ENCODE measurements around the gene ZSCAN5B. TPM values are rescaled to one million over a fixed set of nuclear protein-coding genes. Genes with fewer than 3 reads are reported as not detected.
A peak's percentile ranks its signal among the peaks of the same experiment; 100 is the strongest.
"Not testable (repeated sequence)": the region's sequence is repeated elsewhere in the genome, so short reads cannot be mapped to it uniquely, and the experiment has no call there.

The ZSCAN5B gene
- total RNA-seq, 6 experiments from 2014 or later: not detected

DNA sequence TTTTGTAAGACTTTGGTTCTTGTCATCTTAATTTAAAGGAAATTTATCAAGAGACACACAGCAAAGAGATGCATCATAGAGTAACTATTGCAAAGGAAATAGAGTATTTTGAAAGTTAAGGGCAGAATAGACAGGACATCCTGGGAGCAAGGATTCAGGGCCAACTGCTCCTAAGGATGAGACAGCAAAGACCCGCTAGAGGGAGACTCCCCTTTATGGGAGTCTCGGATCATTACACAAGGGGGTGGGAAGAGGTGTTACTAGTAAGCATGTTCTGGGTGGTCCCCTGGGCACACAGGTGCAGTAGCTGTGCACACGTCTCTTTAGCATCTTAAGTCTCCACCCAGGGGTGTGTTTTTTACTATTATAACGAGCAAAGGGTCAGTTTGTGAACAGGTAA lies 14.1 kb upstream of the ZSCAN5B start:
- 50% methylated on average over 4 of the region's 4 CpGs for WGBS (ENCODE audit: insufficient coverage, low coverage, low lambda C conversion rate, missing lambda C conversion rate)
- DNase-seq: no peak
- no peaks in the 10 kb centered on the region for H3K27me3 ChIP-seq
- no peaks in the 10 kb centered on the region for H3K36me3 ChIP-seq
- no peak overlapping the region for H3K4me3 ChIP-seq
- no peaks in the 10 kb centered on the region for H3K9me3 ChIP-seq
- TF ChIP-seq POLR2A (IDR thresholded peaks at IDR 0.05): no peak
- TF ChIP-seq, protein P1, sequence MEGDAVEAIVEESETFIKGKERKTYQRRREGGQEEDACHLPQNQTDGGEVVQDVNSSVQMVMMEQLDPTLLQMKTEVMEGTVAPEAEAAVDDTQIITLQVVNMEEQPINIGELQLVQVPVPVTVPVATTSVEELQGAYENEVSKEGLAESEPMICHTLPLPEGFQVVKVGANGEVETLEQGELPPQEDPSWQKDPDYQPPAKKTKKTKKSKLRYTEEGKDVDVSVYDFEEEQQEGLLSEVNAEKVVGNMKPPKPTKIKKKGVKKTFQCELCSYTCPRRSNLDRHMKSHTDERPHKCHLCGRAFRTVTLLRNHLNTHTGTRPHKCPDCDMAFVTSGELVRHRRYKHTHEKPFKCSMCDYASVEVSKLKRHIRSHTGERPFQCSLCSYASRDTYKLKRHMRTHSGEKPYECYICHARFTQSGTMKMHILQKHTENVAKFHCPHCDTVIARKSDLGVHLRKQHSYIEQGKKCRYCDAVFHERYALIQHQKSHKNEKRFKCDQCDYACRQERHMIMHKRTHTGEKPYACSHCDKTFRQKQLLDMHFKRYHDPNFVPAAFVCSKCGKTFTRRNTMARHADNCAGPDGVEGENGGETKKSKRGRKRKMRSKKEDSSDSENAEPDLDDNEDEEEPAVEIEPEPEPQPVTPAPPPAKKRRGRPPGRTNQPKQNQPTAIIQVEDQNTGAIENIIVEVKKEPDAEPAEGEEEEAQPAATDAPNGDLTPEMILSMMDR (IDR thresholded peaks at IDR 0.05): no peak
- ATAC-seq: no peak
- no peak overlapping the region for H3K27ac ChIP-seq
- intact Hi-C loops (cut with DNase I): no loop called here
- H3K4me1 ChIP-seq: no peaks in the 10 kb centered on the region

DNA sequence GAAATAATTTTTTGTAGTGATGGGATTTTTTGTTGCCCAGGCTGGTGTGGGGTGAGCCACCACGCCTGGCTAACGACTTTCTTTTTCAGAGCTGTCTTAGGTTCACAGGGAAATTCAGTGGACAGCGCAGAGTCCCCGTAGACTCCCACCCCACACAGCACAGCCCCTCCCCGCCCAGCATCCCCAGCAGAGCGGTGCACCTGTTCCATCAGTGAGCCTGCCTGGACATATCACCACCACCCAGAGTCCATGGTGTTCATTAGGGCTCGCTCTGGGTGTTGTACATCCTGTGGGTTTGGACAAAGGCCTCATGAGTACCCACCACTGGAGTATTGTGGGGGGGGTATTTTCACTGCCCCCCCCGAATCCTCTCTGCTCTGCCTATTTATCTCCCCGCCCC lies 12.5 kb upstream of the ZSCAN5B start:
- intact Hi-C loops (cut with DNase I); H3K4me3 ChIP-seq; H3K36me3 ChIP-seq; DNase-seq; H3K27me3 ChIP-seq; H3K9me3 ChIP-seq; H3K4me1 ChIP-seq; H3K27ac ChIP-seq: not testable (repeated sequence)
- WGBS (ENCODE audit: insufficient coverage, low coverage, low lambda C conversion rate, missing lambda C conversion rate): 79% methylated on average over 7 of the region's 9 CpGs
- ATAC-seq: peak in 1 of 4 donors; percentile 25

DNA sequence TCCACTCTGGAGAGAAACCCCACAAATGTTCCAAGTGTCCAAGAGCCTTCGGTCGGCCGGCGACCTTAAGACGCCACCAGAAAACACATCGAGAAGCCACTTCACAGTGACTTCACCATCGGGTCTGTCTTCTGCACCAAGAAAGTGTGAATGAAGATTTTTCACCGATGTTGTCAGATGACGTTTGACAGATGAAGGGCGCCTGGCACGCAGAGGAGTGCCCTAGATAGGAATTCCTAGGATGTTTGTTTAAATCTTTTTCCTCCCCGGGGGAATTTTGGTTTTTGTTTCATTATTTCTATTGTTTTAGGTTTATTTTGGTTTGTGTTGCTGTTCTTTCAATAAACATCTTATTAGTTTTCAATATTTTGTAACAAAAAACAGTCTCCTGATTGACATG lies 11.5 kb upstream of the ZSCAN5B start:
- no peaks in the 10 kb centered on the region for H3K4me1 ChIP-seq
- no peaks in the 10 kb centered on the region for H3K9me3 ChIP-seq
- ATAC-seq (no peak), DNase-seq (no peak)
- intact Hi-C loops (cut with DNase I): no loop called here
- no peaks in the 10 kb centered on the region for H3K36me3 ChIP-seq
- no peak for TF ChIP-seq POLR2A (IDR thresholded peaks at IDR 0.05)
- TF ChIP-seq, protein P1 (IDR thresholded peaks at IDR 0.05): no peak
- no peak overlapping the region for H3K4me3 ChIP-seq
- no peaks in the 10 kb centered on the region for H3K27me3 ChIP-seq
- H3K27ac ChIP-seq: no peak overlapping the region
- WGBS (ENCODE audit: insufficient coverage, low coverage, low lambda C conversion rate, missing lambda C conversion rate): 83% methylated on average over 8 of the region's 12 CpGs

DNA sequence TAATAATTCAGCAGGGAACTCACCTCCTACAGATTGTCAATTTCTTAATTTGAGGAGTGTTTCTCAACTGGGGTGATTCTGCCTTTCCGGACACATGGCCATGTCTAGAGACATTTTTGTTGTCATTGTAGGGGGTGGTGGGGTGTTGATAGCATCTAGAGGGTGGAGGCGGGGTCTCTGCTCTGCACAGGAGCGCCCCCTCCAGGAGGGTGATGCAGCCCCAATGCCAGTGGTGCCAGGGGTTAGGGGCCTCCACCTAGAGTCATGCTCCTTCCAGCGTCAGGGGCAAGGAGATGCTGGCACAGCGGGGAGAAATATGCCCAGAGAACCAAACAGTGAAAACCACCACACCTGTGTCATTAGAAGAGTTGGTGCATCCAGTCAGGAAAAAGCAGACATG lies 10.0 kb upstream of the ZSCAN5B start:
- DNase-seq; intact Hi-C loops (cut with DNase I); H3K4me1 ChIP-seq; H3K4me3 ChIP-seq; H3K27ac ChIP-seq; H3K27me3 ChIP-seq; H3K9me3 ChIP-seq; H3K36me3 ChIP-seq: not testable (repeated sequence)
- peak in 1 of 4 donors; percentile 24 for ATAC-seq
- WGBS (ENCODE audit: insufficient coverage, low coverage, low lambda C conversion rate, missing lambda C conversion rate): 44% methylated on average over 1 of the region's 5 CpGs

DNA sequence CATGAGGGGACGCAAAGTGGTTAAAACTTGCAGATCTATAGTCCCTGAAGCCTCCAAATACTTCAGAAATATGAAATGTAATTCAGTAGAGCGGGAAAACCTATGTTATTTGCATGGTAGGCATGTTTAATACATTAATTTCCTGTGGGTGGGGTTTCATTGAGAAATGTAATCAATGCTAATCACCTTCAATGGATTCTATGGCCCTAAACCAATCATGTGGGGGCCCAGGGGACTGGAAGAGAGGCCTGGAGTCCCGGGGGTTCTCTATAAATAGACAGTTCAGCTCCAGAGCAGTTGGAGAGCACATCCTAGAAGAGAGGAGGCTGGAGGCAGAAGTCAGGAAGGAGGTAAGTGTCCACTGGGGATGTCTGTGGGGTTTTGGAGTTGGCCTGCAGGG lies 4.4 kb upstream of the ZSCAN5B start, which contains the start of gene ZSCAN5C:
Gene ZSCAN5C (plus strand): TSS at position 301 of the 400 bp plus-strand sequence. CDS start 3,641 bp downstream, outside the sequence.
- no peak within 1 kb of the TSS for H3K4me3 ChIP-seq
- TF ChIP-seq POLR2A (IDR thresholded peaks at IDR 0.05): no peak
- TF ChIP-seq, protein P1 (IDR thresholded peaks at IDR 0.05): no peak
- H3K4me1 ChIP-seq: peaks cover 0 to 13% (median 0%) of the 10 kb centered on the region in 4 donors
- no peak for ATAC-seq
- no peaks in the 10 kb centered on the region for H3K27me3 ChIP-seq
- intact Hi-C loops (cut with DNase I): no loop called here
- WGBS (ENCODE audit: insufficient coverage, low coverage, low lambda C conversion rate, missing lambda C conversion rate): 75% methylated on average over 3 of the region's 3 CpGs
- no peak within 1 kb of the TSS for H3K27ac ChIP-seq
- no peaks in the 10 kb centered on the region for H3K36me3 ChIP-seq
- no peaks in the 10 kb centered on the region for H3K9me3 ChIP-seq
- no peak for DNase-seq

DNA sequence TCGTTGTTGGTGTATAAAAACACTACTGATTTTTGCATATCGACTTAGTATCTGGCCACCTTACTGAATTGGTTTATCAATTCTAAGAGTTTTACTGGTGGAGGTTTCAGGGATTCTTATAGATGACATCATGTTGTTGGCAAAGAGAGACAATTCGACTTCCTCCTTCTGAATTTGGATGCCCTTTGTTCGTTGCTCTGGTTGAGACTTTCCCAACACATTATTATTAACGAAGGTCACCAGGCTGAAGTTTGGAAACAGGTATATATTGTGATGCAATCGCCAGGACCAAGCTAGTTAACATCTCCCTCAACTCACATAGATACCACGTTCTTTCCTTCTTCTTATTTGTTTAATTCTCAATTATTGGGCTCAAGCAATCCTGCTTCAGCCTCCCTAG lies 2.1 kb upstream of the ZSCAN5B start:
- intact Hi-C loops (cut with DNase I): no loop called here
- WGBS (ENCODE audit: insufficient coverage, low coverage, low lambda C conversion rate, missing lambda C conversion rate): 39% methylated on average over 6 of the region's 7 CpGs
- DNase-seq: no peak
- H3K36me3 ChIP-seq: no peaks in the 10 kb centered on the region
- H3K4me3 ChIP-seq: no peak overlapping the region
- no peak for TF ChIP-seq POLR2A (IDR thresholded peaks at IDR 0.05)
- TF ChIP-seq, protein P1 (IDR thresholded peaks at IDR 0.05): no peak
- H3K4me1 ChIP-seq: peaks cover 0 to 13% (median 0%) of the 10 kb centered on the region in 4 donors
- H3K27me3 ChIP-seq: no peaks in the 10 kb centered on the region
- ATAC-seq: peak; percentile 50 to 89 (median 82)
- H3K27ac ChIP-seq: peak overlapping the region in 2 of 3 donors; percentile 13 to 31
- H3K9me3 ChIP-seq: no peaks in the 10 kb centered on the region

All from right lobe of liver (tissue), 6 donors.